Keratinocyte (primary cell): ENCODE results near the gene CUX1. TPM values are rescaled to one million over a fixed set of nuclear protein-coding genes. Genes with fewer than 3 reads are reported as not detected.

Experiments
- DNase-seq: peaks from one replicate; pipeline ENCODE4 v3.0.0-alpha.2; 2011; ENCODE audit warnings: low read depth, missing footprints, low spot score
- FAIRE-seq: peaks from 2 replicates; lab custom pipeline; 2011; peaks lifted over from hg19 to GRCh38; lab: Jason Lieb, UNC
- H2AFZ ChIP-seq: 2 replicates; pipeline ENCODE4 v1.6.0; 2012; ENCODE audit warnings: low read length, control low read depth, inconsistent platforms; ENCODE audit not compliant: control insufficient read depth
- H3K27ac ChIP-seq: 2 replicates; pipeline ENCODE4 v1.5.1; 2011; ENCODE audit warnings: low read length; ENCODE audit not compliant: control insufficient read depth, insufficient read depth
- H3K27me3 ChIP-seq: 3 replicates; pipeline ENCODE4 v1.6.0; 2011; ENCODE audit warnings: low read length; ENCODE audit not compliant: control insufficient read depth, insufficient read depth; ENCODE audit errors: extremely low read depth
- H3K36me3 ChIP-seq, 2 experiments: 2 replicates in 1 of 2; 3 replicates in 1 of 2; pipeline ENCODE4 v1.5.1; 2011; ENCODE audit warnings: low read length in 2 of 2, mild to moderate bottlenecking in 1 of 2; ENCODE audit not compliant: control insufficient read depth in 2 of 2, insufficient read depth in 2 of 2; ENCODE audit errors: extremely low read depth in 1 of 2
- H3K4me1 ChIP-seq: 3 replicates; pipeline ENCODE4 v1.5.1; 2011; ENCODE audit warnings: low read length; ENCODE audit not compliant: control insufficient read depth, insufficient read depth; ENCODE audit errors: extremely low read depth
- H3K4me2 ChIP-seq: 3 replicates; pipeline ENCODE4 v1.6.0; 2011; ENCODE audit warnings: low read depth, low read length; ENCODE audit not compliant: control insufficient read depth, insufficient read depth; ENCODE audit errors: extremely low read depth
- H3K4me3 ChIP-seq, 3 experiments: fragments of 200-600 bp in 1 of 3; sonication (generic) in 1 of 3; 2 replicates in 2 of 3; 3 replicates in 1 of 3; pipeline ENCODE4 v1.5.1; 2011 to 2016; ENCODE audit warnings: low read length in 3 of 3, mild to moderate bottlenecking in 3 of 3, control low read depth in 2 of 3, inconsistent platforms in 1 of 3, low read depth in 1 of 3, mixed read lengths in 1 of 3, mixed run types in 1 of 3, moderate library complexity in 1 of 3; ENCODE audit not compliant: control insufficient read depth in 2 of 3, insufficient read depth in 2 of 3; ENCODE audit errors: extremely low read depth in 1 of 3
- H3K79me2 ChIP-seq: 2 replicates; pipeline ENCODE4 v1.6.0; 2012; ENCODE audit warnings: low read length; ENCODE audit not compliant: control insufficient read depth, insufficient read depth
- H3K9ac ChIP-seq: 3 replicates; pipeline ENCODE4 v1.6.0; 2011; ENCODE audit warnings: low read length; ENCODE audit not compliant: control insufficient read depth, insufficient read depth; ENCODE audit errors: extremely low read depth
- H3K9me1 ChIP-seq: 3 replicates; pipeline ENCODE4 v1.6.0; 2011; ENCODE audit warnings: low read length; ENCODE audit not compliant: control insufficient read depth, insufficient read depth; ENCODE audit errors: extremely low read depth
- H3K9me3 ChIP-seq: 2 replicates; pipeline ENCODE4 v1.5.1; 2012; ENCODE audit warnings: low read depth, low read length; ENCODE audit not compliant: control insufficient read depth
- H4K20me1 ChIP-seq: 3 replicates; pipeline ENCODE4 v1.6.0; 2011; ENCODE audit warnings: low read length; ENCODE audit not compliant: control insufficient read depth, insufficient read depth; ENCODE audit errors: extremely low read depth
- EZH2 ChIP-seq: IDR thresholded peaks from one replicate; pipeline ENCODE4 v1.6.1; 2012; ENCODE audit warnings: inconsistent platforms, mild to moderate bottlenecking, low read length, moderate library complexity
- dilution Hi-C: fragments of 300-500 bp; cut with MboI; formaldehyde crosslinking; loops from one replicate; pipeline ENCODE4 v1.7.0; 2020; ENCODE audit warnings: low sequenced_read_pairs; ENCODE audit not compliant: extremely low pct_ligation_motif_present
- polyA plus RNA-seq, 5 experiments: library from polyadenylated mRNA; depleted of rRNA in 3 of 5; stranded (reverse) in 3 of 5; stranded (forward) in 1 of 5; unstranded in 1 of 5; fragments of >200 nt; gene quantifications; 1 replicate in 1 of 5; 2 replicates in 3 of 5; 3 replicates in 1 of 5; pipeline versions ENCODE4 v1.2.1 to v1.2.3, GENCODE V29; 2011 to 2012; ENCODE audit warnings: missing spikeins in 2 of 5, low read depth in 1 of 5, low replicate concordance in 1 of 5
- TF ChIP-seq, protein P1 (sequence below), 3 experiments: IDR thresholded peaks in 1 of 3; conservative IDR thresholded peaks in 1 of 3; optimal IDR thresholded peaks in 1 of 3; 2 replicates in 2 of 3; 3 replicates in 1 of 3; pipeline versions ENCODE3 to v1.5.1; 2011; ENCODE audit warnings: low read length in 3 of 3, mild to moderate bottlenecking in 3 of 3, moderate library complexity in 2 of 3, control low read depth in 1 of 3, inconsistent platforms in 1 of 3; ENCODE audit not compliant: insufficient read depth in 2 of 3; ENCODE audit errors: extremely low read depth in 1 of 3

CUX1 gene
- polyA plus RNA-seq, 1 donor (not counting 4 experiments of a cell fraction or from before 2014, with no cell fraction given) = 18.3 TPM

DNA sequence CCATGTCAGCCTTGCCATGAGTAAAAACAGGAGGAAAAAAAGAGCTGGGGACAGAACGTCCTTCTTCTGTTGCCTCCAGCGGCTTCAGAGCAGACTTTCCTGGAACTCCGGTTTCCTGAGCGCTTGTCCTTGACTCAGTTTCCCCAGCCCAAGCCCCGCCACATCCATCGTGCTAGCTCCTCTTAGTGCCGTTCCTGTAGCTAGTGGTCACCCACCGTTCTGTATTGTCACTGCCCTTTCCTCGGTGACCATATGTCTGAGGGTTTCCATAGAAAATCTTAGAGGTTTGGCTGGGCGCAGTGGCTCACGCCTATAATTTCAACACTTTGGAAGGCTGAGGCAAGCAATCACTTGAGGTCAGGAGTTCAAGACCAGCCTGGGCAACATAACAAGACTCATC lies 100.1 kb downstream of the CUX1 start:
- Histone ChIP-seq H4K20me1 (no peaks in the 10 kb centered on the region), H3K4me3 (no peak overlapping the region), H3K9me1 (no peaks in the 10 kb centered on the region), H3K4me1 (no peaks in the 10 kb centered on the region), H3K9me3 (no peaks in the 10 kb centered on the region), H3K27me3 (no peaks in the 10 kb centered on the region), H2AFZ (no peak overlapping the region), H3K9ac (no peak overlapping the region), H3K27ac (no peak overlapping the region), H3K79me2 (no peaks in the 10 kb centered on the region), H3K4me2 (no peak overlapping the region), H3K36me3 (peaks cover 0 to 5% of the 10 kb centered on the region in 2 experiments)
- dilution Hi-C loops = no loop called here
- TF ChIP-seq, protein P1, sequence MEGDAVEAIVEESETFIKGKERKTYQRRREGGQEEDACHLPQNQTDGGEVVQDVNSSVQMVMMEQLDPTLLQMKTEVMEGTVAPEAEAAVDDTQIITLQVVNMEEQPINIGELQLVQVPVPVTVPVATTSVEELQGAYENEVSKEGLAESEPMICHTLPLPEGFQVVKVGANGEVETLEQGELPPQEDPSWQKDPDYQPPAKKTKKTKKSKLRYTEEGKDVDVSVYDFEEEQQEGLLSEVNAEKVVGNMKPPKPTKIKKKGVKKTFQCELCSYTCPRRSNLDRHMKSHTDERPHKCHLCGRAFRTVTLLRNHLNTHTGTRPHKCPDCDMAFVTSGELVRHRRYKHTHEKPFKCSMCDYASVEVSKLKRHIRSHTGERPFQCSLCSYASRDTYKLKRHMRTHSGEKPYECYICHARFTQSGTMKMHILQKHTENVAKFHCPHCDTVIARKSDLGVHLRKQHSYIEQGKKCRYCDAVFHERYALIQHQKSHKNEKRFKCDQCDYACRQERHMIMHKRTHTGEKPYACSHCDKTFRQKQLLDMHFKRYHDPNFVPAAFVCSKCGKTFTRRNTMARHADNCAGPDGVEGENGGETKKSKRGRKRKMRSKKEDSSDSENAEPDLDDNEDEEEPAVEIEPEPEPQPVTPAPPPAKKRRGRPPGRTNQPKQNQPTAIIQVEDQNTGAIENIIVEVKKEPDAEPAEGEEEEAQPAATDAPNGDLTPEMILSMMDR (optimal IDR thresholded peaks at IDR 0.05 in 1 of 3, IDR thresholded peaks at IDR 0.05 in 1 of 3, conservative IDR thresholded peaks at IDR 0.05 in 1 of 3; ENCODE audit: extremely low read depth in 1 of 3, insufficient read depth in 2 of 3, low read length in 3 of 3) = no peak
- no peak for TF ChIP-seq EZH2
- DNase-seq (no peak), FAIRE-seq (no peak)

DNA sequence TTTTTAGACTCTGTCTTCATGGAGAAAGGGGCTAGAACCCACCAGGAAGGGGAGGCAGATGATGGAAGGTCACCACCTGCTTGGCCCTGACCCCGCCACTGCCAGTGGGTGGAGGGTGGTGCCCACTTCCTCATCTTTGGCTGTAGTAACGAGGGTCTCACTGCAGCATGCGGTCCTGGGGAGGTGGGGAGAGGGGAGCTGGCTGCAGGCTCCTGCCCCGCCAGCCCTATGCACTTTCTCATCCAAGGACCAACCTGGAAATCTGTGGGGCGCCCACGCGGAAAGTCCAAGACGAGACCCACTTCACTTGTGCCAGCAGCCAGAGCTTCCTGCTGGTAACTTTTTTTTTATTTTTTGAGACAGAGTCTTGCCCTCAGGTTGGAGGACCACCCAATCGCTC lies 101.0 kb downstream of the CUX1 start:
- Histone ChIP-seq H3K9me1 (no peaks in the 10 kb centered on the region), H3K9me3 (no peaks in the 10 kb centered on the region), H3K79me2 (no peaks in the 10 kb centered on the region), H4K20me1 (no peaks in the 10 kb centered on the region), H3K9ac (no peak overlapping the region), H3K27me3 (no peaks in the 10 kb centered on the region), H3K27ac (no peak overlapping the region), H3K4me2 (no peak overlapping the region), H2AFZ (no peak overlapping the region), H3K4me3 (no peak overlapping the region), H3K4me1 (no peaks in the 10 kb centered on the region), H3K36me3 (peaks cover 0 to 5% of the 10 kb centered on the region in 2 experiments)
- no peak for TF ChIP-seq EZH2
- TF ChIP-seq, protein P1 (optimal IDR thresholded peaks at IDR 0.05 in 1 of 3, IDR thresholded peaks at IDR 0.05 in 1 of 3, conservative IDR thresholded peaks at IDR 0.05 in 1 of 3; ENCODE audit: extremely low read depth in 1 of 3, insufficient read depth in 2 of 3, low read length in 3 of 3) = no peak
- dilution Hi-C loops = no loop called here
- no peak for FAIRE-seq
- DNase-seq = no peak
